ENCODE data around the gene MPPED2. TPM values are rescaled to one million over a fixed set of nuclear protein-coding genes. Genes with fewer than 3 reads are reported as not detected.
A peak's percentile ranks its signal among the peaks of the same experiment; 100 is the strongest.

MPPED2 gene
- total RNA-seq, 1 donor from 2014 or later = 25.9 TPM

DNA sequence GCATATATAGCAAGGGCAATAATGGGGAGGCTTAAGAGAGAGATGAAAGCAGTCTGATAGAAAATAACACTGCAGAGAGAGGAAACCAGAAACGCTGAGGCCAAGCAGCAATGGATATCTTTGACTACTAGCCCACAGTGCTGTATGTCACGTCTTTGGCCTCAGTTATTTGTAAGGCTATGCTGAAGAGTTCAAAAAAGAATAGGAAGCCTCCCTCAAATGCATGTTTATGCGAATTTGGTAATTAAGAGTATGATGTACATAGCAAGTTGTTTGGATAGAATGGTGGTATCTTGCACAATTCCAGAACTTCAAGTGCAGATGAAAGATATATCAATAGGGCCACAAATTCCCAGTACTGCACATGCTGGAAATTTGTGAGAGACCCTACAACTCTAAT is 89.2 kb downstream of the MPPED2 start:
- Mint-ChIP-seq H3K9me3 (ENCODE audit: low read depth) (no peaks in the 10 kb centered on the region), H3K4me3 (ENCODE audit: low read depth) (no peak overlapping the region), H3K4me1 (ENCODE audit: low read depth) (peaks cover 1% of the 10 kb centered on the region), H3K27me3 (no peaks in the 10 kb centered on the region), H3K27ac (no peak overlapping the region), H3K36me3 (ENCODE audit: insufficient read depth) (peaks cover 1% of the 10 kb centered on the region)
- no peak for DNase-seq (ENCODE audit: low spot score, unreplicated experiment)
- TF ChIP-seq, protein P1, sequence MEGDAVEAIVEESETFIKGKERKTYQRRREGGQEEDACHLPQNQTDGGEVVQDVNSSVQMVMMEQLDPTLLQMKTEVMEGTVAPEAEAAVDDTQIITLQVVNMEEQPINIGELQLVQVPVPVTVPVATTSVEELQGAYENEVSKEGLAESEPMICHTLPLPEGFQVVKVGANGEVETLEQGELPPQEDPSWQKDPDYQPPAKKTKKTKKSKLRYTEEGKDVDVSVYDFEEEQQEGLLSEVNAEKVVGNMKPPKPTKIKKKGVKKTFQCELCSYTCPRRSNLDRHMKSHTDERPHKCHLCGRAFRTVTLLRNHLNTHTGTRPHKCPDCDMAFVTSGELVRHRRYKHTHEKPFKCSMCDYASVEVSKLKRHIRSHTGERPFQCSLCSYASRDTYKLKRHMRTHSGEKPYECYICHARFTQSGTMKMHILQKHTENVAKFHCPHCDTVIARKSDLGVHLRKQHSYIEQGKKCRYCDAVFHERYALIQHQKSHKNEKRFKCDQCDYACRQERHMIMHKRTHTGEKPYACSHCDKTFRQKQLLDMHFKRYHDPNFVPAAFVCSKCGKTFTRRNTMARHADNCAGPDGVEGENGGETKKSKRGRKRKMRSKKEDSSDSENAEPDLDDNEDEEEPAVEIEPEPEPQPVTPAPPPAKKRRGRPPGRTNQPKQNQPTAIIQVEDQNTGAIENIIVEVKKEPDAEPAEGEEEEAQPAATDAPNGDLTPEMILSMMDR (IDR thresholded peaks at IDR 0.05; ENCODE audit: unreplicated experiment) = no peak

DNA sequence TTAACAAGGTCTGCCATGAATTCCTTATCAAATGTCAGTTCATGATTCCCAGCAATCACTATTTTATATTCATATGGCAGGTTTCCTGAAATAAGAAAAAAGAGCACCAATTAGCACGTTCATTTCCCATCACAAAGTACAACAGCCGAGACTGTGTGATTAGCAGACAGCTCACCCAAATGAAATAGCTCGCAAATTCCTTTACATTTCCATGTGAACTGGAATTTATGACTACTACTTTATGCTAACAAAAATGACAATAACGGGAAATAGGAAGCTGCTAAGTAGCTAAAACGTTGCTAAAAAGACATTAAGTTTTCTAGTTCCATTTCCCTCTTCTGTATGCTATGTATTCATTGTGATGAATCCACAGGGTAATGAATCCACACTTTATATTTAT is 90.7 kb downstream of the MPPED2 start:
- H3K9me3 Mint-ChIP-seq (ENCODE audit: low read depth) = no peaks in the 10 kb centered on the region
- peaks cover 1% of the 10 kb centered on the region for H3K4me1 Mint-ChIP-seq (ENCODE audit: low read depth)
- no peaks in the 10 kb centered on the region for H3K27me3 Mint-ChIP-seq
- H3K4me3 Mint-ChIP-seq (ENCODE audit: low read depth) = no peak overlapping the region
- TF ChIP-seq, protein P1 (IDR thresholded peaks at IDR 0.05; ENCODE audit: unreplicated experiment) = no peak
- no peak for DNase-seq (ENCODE audit: low spot score, unreplicated experiment)
- no peak overlapping the region for H3K27ac Mint-ChIP-seq
- no peaks in the 10 kb centered on the region for H3K36me3 Mint-ChIP-seq (ENCODE audit: insufficient read depth)

DNA sequence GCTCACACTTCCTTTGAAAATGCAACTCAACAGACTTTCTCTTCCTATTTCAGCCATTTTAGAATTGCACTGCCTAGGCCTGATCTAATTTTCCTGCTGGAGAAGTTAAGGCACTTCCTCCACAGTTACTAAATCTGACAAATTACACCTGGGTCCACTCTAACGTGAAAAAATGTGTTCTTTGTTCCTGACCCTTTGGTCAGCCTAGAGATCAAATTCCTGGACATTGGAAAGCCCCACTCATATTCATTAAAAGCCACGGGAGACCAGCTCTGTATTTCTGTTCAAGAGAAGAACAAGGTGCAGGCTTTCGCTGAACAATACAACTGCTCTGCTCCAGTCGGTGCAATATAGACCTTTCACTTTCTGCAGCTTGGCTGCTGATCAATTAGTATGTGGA is 96.6 kb downstream of the MPPED2 start:
- no peak overlapping the region for H3K4me3 Mint-ChIP-seq (ENCODE audit: low read depth)
- H3K27ac Mint-ChIP-seq = peak overlapping the region; percentile 83
- H3K27me3 Mint-ChIP-seq = no peaks in the 10 kb centered on the region
- H3K9me3 Mint-ChIP-seq (ENCODE audit: low read depth) = no peaks in the 10 kb centered on the region
- no peak for DNase-seq (ENCODE audit: low spot score, unreplicated experiment)
- peaks cover 25% of the 10 kb centered on the region for H3K4me1 Mint-ChIP-seq (ENCODE audit: low read depth)
- TF ChIP-seq, protein P1 (IDR thresholded peaks at IDR 0.05; ENCODE audit: unreplicated experiment) = no peak
- no peaks in the 10 kb centered on the region for H3K36me3 Mint-ChIP-seq (ENCODE audit: insufficient read depth)

DNA sequence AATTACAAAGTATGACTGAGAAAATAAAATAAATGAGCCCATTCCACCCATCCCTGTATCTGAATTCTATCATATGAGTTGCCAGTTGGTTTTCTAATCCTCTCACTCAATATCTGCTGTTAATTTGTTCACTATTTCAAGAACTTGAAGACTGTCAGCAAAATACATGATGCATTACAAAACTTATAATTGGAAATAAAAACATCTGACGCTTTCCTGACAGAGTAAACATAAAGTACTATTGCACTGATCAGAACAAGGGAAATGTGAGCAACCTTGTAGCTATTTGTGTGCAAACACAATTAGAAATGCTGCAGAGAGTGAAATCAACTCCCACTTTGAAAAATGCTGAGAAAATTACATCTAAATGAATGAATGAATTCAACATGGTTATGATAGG is 97.1 kb downstream of the MPPED2 start:
- Mint-ChIP-seq H3K4me1 (ENCODE audit: low read depth) (peaks cover 25% of the 10 kb centered on the region), H3K27ac (peak overlapping the region; percentile 83), H3K9me3 (ENCODE audit: low read depth) (no peaks in the 10 kb centered on the region), H3K27me3 (no peaks in the 10 kb centered on the region), H3K4me3 (ENCODE audit: low read depth) (no peak overlapping the region), H3K36me3 (ENCODE audit: insufficient read depth) (no peaks in the 10 kb centered on the region)
- no peak for DNase-seq (ENCODE audit: low spot score, unreplicated experiment)
- TF ChIP-seq, protein P1 (IDR thresholded peaks at IDR 0.05; ENCODE audit: unreplicated experiment) = no peak

DNA sequence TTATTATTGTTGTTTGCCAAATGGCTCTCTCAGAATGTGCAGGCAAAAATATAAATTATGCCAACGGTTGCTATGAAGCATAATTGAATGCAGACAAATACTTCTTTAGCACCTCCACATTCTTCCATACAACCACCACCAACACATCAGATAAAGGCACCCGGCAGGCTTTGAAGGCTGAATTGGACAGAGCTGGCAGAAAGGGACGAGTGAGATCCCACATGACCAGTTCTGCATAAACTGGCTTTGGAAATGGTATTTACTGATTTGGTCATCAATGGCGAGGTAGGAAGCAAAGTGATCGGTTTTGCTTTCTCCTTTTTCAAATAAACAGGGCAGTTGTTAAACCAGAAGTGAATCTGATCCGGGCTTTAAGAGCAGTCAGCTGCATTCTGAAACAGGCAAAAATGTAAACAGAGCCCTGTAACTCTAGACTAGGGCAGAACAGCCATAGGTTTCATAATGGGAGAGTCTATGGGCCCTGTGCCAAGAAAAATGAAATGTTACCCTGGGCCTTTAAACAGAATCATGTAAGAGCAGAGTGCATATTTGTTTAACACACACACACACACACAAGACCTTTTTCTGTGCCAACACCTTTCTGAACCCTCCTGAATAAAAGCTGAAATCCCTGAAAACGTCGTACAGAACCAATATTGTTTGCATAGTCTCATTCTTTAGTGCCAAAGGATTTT is 97.7 kb downstream of the MPPED2 start:
- no peak overlapping the region for H3K4me3 Mint-ChIP-seq (ENCODE audit: low read depth)
- H3K27ac Mint-ChIP-seq = peak overlapping the region; percentile 83
- H3K9me3 Mint-ChIP-seq (ENCODE audit: low read depth) = no peaks in the 10 kb centered on the region
- H3K36me3 Mint-ChIP-seq (ENCODE audit: insufficient read depth) = no peaks in the 10 kb centered on the region
- TF ChIP-seq, protein P1 (IDR thresholded peaks at IDR 0.05; ENCODE audit: unreplicated experiment) = no peak
- H3K4me1 Mint-ChIP-seq (ENCODE audit: low read depth) = peaks cover 25% of the 10 kb centered on the region
- DNase-seq (ENCODE audit: low spot score, unreplicated experiment) = no peak
- H3K27me3 Mint-ChIP-seq = no peaks in the 10 kb centered on the region
